ENCODE data around the gene RAD1.
A peak's percentile ranks its signal among the peaks of the same experiment; 100 is the strongest.

The RAD1 gene

DNA sequence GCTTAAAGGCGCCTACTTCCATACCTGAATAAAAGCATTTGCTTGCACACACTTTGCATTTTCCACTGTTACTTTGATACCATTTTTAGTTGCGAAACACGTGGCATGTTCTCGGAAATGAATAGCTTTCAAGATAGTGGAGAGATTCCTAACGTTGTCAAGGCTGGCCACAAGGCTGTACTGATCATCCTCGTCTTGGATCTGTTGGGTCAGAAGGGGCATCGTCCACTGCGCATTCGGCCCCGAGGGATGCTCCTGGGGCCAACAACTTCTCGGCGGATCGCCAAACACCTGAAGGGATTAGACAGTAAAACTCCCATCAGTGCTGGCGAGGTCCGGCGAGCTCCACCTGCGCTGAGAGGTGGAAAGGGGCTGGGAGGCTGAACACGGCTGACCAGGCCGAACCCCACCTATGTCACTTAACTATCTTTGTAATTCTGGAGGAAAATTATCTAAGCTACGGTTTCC, 599 bp downstream of the RAD1 start:
- peak; percentile 61 for DNase-seq

DNA sequence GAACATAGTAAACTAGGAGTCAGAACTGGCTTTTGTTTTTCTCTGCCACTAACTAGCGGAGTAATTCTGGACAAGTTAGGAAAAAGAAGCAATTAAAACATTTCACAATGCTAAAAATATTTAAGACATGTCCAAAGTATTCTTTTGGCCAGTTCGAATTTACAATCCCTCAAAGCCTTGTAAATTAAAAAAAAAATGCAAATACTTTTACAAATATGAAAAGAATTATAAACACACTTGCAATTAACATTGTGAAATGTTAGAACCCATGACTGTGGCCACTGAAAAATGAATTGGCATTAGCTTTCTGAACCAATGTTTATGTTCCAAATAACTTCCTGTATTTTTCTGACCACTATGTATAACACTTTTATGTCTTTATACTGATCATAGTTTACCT, 2.2 kb downstream of the RAD1 start:
- no peak for DNase-seq

DNA sequence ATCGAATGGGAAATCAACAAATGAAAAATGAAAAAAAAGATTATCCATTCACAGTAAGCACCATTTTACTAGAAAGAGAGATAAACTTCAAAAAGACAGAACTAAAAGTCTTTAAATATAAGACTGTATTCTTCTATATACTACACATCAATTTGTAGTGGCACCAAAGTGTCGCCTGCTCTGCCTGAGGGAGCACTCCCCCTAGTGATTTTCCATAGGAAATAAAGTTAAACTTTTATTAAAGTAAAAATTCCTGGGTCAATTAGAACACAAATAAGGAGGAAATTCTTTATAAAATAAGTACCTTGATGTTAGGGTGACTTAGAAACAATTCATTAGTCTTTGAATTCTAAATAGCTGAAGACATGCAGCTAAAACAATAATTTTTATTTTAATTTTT, 9.7 kb downstream of the RAD1 start:
- peak; percentile 24 for DNase-seq

DNA sequence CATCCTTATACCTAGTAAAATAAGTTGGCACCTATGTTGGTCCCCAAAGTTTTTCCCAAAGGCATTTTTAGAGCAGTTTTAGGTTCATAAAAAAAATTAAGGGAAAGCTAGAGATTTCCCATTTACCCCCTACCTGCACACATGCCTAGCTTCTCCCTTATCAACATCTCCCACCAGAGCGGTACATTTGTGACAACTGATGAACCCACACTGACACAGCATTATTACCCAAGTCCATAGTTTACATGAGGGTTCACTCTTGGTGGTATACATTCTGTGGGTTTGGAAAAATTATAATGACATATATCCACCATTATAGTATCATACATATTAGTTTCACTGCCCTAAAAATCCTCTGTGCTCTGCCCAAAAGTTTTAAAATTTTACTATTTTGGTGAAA, 12.0 kb downstream of the RAD1 start:
- DNase-seq, result peak; percentile 76

DNA sequence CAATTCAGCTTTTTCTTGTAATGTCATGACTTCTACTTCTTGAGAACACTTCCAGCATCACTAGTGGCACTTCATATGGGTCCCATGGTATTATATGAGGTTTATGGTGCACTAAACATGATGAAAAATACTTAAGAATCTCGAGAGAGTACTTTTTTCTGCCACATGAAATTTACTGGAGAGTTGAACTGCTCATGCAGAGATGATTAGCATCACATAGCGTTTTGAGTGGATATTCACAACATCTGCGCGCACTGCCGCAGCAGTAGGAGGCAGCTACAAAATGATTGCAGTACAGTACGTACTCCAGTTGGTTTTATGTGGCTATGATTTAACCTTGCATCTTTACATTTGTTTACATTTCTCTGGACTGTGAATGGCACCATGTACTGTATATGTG, 14.7 kb downstream of the RAD1 start:
- DNase-seq, result no peak

DNA sequence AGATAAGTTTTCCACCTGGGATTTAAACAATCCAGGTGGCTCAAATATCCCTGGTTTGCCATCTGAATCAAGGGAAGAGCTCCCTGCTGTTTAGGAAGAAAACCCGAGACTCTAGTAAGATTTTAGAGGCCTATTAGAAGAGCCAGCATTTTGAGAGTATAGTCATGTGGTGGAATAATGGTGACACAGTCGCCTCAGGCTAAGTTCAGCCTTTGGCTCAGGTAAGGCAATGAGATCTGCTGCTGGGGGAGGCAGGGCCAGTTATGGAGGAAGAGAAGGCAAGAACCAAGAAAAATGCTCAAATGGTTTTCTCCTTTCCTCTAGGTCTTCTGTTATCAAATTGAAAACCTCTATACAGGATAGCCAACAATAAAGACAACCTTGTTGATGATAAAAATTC, 16.2 kb downstream of the RAD1 start:
- DNase-seq, result no peak

DNA sequence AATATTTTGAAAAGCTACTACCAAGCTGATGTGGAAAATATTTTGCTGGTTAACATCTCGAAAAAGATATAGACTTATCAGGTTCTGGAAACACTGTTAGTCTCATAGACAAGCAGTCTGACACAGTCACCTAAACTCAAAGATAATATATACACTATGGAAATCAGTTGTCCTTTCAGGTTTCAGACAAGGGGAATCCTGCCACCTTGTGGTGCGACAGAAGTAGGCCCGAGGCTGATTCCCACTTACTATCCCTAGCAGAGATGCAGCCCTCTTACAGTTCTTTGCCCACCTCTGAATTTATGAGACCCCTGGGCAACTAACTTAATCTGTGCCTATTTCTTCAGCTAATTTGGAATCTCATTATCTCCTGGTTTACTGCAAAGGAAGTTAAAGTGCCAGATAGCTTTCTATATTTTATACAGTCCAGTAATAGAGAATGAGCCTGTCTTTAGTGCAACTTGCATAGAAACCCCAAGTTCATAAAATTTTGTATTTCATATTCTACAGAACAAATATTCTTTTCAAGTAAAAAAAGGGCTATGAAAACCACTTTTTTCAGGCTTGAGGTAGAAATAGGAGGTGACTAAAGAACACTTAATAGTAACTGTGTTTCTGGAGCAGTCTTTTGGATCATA, 16.9 kb downstream of the RAD1 start:
- peak; percentile 89 for DNase-seq

DNA sequence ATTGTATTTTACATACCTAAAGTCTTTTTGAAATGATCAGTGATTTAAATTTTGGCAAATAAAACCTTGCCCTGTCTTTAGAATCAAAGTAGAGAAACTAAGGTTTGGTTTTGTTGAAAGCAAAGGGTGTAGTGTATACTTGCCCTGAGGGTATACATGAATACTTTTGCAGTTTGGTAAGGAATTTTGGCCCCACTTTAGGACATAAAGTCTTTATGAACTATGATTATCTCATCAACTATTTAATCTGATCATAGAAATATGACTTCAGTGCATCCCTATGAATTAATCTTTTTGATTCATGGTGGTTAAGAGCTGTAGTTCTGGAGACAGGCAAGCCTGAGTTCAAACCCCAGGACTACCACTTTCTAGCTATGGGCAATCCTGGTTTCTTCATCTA, 17.7 kb downstream of the RAD1 start:
- no peak for DNase-seq

DNA sequence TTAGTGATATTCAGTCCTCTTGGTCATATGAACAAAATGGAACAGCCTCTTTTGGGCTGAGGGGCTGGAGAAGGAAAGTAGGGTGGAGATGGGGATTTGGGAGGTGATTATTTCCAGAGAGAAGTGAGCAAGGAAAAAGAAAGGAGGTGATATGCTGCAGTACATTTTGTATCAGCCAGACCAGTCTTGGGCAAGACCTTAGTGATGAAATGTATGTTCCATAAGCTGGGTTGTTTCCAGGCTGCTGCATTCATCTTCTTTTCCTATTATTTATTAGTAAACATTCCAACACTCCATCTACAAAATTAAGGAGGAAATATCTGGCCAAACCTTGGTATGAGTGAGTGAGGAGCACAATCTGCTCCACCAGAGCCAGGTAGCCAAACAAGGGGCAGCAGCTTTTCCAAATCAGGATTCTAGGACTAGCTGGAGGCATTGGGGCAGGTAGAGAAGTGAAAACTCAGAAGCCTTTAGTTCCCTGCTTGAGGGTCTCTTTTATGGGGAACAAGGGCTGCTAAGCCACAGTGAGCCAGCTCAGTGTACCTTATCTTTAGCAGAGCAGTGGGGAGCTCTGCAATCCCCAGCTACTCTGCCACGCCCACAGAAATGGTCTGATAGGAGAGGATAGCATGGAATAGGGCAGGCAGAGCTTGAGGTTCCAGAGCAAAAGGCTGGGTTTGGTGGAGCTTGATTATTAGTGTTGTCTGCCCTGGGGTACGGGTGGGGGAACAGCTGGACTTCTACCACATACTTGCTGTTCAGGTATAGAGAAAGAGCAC, 19.5 kb downstream of the RAD1 start:
- DNase-seq, result peak; percentile 89

DNA sequence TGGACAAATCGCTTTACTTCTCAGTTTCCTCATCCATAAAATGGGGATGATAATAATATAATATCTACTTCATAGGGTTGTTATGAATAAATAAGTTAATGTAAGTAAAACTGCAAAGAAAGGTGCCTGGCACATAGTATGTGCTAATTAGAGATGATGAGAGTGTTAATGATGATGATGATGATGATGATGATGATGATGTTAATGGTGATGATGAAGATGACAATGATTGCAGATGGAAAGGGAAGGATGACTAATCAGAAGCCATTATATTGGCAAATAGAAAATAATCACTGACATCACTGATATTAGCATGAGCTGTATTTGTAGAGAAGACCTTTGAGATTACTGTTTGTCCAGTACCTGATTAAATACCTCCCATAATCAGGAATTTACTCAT, 20.6 kb downstream of the RAD1 start:
- no peak for DNase-seq

DNA sequence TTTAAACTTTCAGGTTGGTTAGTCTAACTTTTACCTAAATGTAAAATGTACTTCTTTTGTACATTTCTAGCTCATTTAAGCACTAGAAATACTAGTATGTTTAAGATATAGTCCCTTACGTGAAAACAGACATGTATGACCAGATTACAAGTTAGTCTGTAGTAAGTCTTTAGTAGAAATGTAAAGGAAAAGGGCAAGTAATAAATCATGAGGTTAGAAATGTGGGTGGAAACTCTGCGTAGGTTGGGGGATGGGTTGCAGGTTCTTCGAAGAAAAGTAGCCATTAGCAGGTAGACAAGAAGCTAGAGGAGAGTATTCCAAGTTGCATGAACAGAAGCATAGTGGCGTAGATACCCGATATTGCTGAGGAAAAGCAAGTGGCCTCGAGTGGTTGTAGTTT, 22.9 kb downstream of the RAD1 start:
- DNase-seq, result no peak

DNA sequence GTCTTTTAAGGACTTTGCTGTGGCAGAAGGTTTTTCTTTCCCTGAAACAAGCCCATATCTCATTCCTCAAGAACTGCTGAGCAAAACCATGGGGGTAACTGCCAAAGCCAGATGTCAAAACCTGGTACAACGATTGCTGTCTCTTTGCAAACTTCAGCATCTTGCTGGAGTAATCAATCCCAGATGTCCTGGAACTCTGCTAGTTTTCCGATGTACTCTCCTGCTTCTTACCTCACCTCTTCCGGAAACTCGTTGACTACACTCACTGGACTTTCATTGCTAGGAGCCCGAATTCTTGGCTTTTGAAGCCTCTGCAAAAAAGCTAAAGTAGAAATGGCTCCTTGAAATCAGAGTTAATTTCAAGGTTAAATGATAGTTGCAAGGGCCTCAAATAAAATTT, 23.3 kb downstream of the RAD1 start:
- no peak for DNase-seq

DNA sequence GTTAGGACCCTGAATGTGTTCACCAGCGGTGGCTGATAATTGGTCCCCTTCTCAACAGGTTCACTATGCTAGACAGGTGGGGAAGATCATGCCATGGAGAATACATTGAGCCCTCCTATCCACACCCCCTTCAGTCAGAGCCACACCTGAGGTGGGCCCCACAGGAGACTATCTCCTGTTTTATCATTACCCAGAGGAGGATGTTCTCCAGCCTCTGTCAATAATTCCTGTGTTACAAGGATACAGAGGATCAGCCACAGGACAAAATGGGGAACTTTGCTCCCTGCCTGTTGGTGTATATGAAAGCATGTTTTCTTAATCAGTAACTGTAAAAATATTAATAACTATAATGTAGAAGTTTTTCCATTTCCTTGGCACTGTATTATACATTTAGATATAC, 25.9 kb downstream of the RAD1 start:
- no peak for DNase-seq

DNA sequence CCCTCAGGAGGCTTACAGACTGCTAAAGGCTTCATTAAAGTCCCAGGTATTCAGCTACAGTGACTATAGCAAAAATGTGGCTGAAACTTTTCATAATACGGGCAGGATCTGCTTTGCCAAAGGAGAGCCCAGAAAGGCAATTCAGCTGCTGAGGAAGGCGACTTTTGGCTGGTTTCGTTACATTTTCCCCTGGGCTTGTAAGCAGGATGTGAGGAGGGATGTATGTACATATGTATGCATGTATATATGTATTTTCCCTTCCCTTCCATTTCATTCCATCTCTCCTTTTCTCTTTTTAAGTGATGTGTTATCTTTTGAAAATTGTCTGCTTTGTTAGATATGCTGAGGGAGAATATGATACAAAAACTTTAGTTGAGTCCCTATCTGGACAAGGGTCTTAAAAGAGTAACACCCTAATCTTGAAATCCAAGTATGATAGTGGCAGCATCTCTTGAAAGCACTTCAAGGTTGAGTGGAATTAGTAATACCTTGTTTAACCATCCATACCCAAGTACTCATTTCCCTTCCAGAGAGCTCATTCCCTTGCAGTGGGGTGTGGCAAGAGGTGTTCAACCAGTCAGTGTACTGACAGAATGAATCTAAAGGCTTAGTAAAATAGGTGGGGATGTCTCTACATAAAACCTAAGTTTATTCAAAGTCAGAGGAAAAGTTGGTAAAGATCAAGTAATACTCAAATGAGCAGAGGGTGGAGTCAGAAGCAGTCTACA, 28.7 kb downstream of the RAD1 start:
- DNase-seq, result no peak

DNA sequence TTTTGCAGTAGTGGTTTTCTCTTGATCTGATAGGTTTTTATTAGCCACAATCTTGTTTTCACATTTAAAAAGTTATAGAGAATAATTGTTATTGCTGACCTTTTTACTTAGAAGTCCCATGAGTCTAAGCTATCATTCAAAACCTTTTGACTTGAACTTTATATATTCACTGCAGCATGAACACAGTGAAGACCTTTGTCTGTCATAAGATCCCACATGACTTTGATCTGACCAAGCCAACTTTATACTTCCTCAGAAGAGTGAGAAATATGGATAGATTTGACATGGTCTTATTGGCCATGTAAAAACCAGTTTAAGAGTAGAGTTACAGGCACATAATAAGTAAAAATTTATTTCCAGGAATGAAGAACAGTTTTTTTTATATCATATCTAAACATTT, 34.1 kb downstream of the RAD1 start:
- DNase-seq, result no peak

DNA sequence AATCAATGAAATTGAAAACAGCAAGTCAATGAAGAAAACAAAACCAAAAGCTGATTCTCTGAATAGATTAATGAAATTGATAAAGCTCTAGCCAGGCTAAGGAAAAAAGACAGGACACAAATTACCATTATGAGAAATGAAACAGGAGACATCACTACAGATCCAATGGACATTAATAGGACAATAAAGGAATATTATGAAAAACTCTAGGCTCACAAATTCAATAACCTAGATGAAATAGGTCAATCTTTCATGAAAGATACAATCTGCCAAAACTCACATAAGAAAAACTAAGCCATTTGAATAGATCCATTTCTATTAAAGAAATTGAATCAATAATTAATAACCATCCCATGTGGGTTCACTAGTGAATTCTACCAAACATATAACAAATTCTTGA, 39.0 kb downstream of the RAD1 start:
- no peak for DNase-seq

DNA sequence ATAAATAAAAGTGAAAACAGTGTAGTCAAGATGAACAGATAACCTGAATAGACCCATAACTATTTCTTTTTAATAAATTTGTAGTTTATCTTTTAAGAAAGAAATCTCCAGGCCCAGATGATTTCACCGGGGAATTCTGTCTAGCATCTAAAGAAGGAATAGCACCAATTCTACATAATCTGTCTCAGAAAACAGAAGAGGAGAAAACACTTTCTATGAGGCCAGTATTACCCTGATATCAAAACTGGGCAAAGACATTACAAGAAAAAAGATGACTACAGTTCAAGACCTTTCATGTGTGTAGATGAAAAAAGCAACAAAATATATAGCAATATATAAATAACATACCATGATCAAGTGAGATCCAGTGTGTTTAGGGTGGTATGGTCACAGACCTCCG, 44.9 kb downstream of the RAD1 start:
- no peak for DNase-seq

DNA sequence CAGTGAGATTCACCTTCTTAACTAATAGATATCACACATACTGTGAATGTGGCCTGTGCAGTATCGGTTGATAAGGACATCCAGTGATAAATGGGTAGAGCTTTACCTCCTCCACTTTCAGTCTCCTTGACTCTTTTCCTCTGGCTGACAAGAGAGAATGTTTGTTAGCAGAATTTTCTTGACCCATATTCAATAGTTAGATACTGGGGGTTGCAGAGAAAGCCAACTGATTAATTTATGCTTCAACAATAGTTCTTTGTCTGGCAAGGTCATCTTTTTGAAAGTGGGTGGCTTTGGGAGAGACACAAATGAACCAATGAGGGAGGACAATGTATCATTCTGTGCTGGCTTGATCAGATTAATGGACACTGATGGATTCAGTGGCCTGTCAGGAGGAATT, 46.0 kb downstream of the RAD1 start:
- DNase-seq, result no peak

DNA sequence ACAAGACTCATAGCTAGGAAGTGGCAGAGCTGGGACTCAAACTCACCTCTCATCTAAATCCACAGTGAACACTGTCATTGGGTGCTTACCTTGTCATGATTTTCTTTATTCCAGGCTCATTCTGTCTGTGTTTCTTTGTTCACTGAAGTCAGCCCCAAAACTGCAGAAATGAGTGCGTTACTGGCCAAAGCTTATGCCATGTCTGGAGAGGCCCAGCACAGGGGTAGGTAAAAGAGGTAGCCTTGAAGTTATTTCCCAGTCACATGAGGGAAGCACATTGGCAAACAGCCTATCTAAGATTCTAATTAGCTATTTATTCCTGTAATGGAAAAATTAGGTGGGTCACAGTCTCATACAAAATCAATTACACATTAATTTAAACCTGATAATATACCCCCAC, 46.5 kb downstream of the RAD1 start:
- no peak for DNase-seq

DNA sequence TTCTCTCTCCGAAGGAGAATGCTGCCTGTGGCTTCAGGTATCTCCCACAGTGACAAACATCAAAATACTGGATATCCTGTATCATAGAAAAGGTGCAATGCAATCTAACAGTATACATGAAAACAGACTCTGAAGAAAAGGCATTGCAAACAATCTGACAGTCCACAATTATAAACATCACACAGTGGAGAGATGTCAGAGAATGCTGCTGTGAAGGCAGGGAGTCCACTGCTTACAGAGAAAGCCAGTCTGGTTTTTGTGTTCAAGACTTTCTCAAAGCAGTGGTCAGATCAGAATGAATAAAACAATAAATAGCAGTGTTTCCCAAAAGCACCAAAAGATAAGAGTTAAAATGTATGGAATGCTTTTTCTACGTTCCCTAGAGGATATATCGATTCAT, 47.6 kb downstream of the RAD1 start:
- DNase-seq, result no peak

DNA sequence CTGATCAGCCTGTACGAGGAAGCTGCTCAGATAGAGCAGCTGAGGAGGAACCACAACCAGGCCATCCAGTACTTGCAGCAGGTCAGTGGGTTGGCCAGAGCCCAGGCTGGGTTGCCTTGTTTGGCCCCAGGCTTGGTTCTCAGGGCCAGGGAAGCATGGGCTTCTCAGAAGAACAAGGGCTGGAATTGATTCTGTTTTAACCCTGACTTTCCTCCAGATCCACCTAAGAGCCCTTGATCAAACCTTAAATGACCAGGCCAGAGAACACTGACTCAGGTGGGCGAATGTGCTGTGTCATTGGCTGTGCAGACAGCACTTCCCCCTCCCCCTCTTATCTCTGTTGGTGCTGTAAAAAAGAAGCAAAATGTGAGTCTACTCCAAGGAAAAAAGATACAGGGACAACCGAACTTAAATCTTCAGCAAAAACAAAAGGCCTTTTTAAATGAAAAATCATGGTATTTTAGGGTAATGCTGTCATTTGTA, 48.3 kb downstream of the RAD1 start:
- peak; percentile 54 for DNase-seq

DNA sequence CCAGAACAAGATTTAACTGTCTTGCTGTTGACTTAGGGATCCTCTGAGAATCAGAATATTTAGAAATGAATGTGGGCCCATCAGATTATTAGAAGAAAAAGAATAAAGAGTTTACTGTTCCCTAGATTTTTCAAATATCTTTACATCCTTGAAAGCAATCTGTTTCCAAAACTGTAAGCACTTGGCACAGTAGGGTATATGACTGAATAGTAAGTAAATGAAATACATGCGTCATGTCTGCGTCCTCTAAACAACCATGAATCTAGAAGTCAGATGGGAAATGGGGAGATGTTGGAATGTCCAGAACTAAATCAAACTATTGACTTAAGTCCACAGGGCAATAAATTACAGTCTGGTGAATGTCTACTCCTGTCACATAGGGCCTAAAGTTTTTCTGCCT, 50.2 kb downstream of the RAD1 start:
- DNase-seq, result no peak

DNA sequence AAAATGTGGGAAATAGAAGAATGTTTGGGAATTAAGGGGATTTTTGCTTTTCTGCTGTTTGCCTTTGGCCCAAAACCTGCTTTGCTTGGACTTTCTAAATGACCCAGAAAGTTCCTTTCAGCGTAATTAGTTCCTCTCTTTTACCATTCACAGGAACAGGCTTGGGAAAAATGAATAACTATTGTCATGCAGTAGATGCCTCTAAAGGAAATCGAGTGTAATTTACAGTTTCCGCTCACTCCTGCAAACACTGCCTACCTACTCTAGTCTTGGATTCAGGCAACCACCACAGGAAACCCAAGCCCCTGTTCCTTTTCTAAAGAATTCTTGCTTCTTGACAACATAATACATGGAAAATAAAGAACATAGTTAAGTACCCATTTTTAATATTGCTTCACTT, 51.4 kb downstream of the RAD1 start:
- DNase-seq, result no peak

DNA sequence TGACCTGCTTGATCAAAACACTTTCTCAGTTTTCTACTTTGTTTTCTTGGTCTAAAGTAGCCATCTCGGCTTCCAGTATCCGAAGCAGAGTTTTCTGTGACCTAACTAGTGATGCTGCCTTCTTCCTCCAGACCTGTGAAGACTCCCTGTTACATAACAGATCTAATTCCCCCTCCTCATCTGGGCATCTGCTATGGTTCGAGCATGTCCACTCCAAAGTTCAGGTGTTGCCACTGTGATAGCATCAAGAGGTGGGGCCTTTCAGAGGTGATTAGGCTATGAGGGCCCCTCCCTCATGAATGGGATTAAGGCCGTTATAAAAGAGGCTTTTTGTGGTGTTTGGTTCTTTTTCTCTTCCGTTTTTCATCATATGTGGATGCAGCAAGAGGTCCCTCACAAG, 56.1 kb downstream of the RAD1 start:
- no peak for DNase-seq

Data from hematopoietic multipotent progenitor cell treated with erythropoietin and hydrocortisone succinate and interleukin-3 and kit ligand, for 6 days (in vitro differentiated cells).